Measurements from ENCODE around the gene IFNL2. TPM values are rescaled to one million over a fixed set of nuclear protein-coding genes. Genes with fewer than 3 reads are reported as not detected.
"Not testable (repeated sequence)": the region's sequence is repeated elsewhere in the genome, so short reads cannot be mapped to it uniquely, and the experiment has no call there.

IFNL2 gene
- total RNA-seq (not detected), polyA plus RNA-seq (not detected)
- long read RNA-seq, donor 1, result 0 reads
- long read RNA-seq, donor 2, result 0 reads
- long read RNA-seq, donor 3, result 0 reads

DNA sequence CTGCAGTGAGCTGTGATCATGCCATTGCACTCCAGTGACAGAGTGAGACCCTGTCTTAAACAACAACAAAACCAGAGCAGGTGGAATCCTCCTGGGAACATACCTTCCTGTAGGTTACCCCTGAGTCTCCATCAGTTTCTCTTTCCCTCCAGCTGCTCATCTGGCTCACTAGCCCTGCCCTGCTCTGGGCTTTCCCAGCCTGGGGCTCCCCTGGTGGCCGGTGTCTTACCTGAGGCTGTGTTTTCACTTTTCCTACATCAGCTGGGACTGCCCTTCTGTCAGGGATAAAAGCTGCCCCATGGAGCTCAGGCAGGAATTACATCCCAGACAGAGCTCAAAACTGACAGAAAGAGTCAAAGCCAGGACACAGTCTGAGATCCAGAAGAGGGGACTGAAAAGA is at the start of gene IFNL2:
Gene IFNL2, plus strand, starts transcription at position 312 of the 400 bp plus-strand sequence. CDS start 173 bp downstream, outside the sequence.
- H3K36me3 ChIP-seq; H3K4me3 ChIP-seq; H3K27ac ChIP-seq; H3K9me3 ChIP-seq; intact Hi-C loops (cut with DNase I); ATAC-seq; DNase-seq: not testable (repeated sequence)
- no CpG with 5 or more reads among the region's 1 CpG for WGBS, 4 donors
- Histone ChIP-seq H3K4me1 (peaks cover 0 to 18% (median 0%) of the 10 kb centered on the region in 12 donors), H3K27me3 (peaks cover 18 to 55% (median 27%) of the 10 kb centered on the region in 9 donors)

DNA sequence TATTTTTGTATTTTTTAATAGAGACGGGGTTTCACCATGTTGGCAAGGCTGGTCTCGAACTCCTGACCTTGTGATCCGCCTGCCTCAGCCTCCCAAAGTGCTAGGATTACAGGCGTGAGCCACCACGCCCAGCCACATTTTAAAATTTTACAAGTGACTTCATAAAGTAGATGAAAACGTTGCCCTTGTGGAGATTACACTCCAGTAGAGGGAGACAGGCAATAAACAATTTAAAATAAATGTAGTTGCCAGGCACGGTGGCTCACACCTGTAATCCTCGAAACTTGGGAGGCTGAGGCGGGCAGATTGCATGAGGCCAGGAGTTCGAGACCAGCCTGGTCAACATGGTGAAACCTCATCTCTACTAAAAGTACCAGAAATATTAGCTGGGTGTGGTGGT is 49.1 kb upstream of the IFNL2 start:
- Histone ChIP-seq H3K27me3 (peaks cover 0 to 63% (median 5%) of the 10 kb centered on the region in 9 donors), H3K9me3 (peaks cover 0 to 15% (median 2%) of the 10 kb centered on the region in 12 donors)
- ATAC-seq; H3K27ac ChIP-seq; intact Hi-C loops (cut with DNase I); H3K4me1 ChIP-seq; H3K36me3 ChIP-seq; H3K4me3 ChIP-seq; DNase-seq: not testable (repeated sequence)
- WGBS, 4 donors, result 68 to 71% (median 69%) methylated on average over 10 of the region's 10 CpGs

DNA sequence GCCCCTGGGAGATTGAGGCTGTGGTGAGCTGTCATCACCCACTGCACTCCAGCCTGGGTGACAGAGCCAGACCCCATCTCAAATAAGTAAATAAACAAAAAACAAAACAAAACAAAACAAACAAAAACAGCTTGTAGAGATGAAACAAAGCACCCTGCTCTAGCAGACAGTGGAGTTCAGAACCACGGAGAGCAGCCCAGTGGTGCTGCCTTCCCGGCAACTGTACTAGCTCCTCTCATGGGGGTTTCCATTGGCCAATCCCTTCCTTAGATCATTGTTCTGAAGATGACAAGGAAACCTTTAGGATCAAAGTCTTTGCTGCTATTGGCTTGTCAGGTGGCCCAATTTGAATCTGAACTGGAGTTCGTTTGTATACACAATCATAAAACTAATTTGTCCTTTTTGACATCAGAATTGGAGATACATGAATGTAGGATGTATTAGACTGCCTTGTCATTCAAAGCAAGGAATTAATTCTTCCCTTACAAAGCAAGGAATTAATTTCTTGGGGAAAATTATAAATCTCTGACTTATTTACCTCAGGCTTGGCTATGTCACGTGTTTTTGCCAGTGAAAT is 44.4 kb upstream of the IFNL2 start:
- peaks cover 0 to 70% (median 9%) of the 10 kb centered on the region in 9 donors for H3K27me3 ChIP-seq
- no peak overlapping the region for H3K27ac ChIP-seq
- intact Hi-C loops (cut with DNase I), result no loop called here
- H3K4me1 ChIP-seq, result no peaks in the 10 kb centered on the region
- no peak overlapping the region for H3K4me3 ChIP-seq
- no peak for ATAC-seq
- no peaks in the 10 kb centered on the region for H3K9me3 ChIP-seq
- TF ChIP-seq POLR2A (IDR thresholded peaks at IDR 0.05), result no peak
- TF ChIP-seq, protein P1, sequence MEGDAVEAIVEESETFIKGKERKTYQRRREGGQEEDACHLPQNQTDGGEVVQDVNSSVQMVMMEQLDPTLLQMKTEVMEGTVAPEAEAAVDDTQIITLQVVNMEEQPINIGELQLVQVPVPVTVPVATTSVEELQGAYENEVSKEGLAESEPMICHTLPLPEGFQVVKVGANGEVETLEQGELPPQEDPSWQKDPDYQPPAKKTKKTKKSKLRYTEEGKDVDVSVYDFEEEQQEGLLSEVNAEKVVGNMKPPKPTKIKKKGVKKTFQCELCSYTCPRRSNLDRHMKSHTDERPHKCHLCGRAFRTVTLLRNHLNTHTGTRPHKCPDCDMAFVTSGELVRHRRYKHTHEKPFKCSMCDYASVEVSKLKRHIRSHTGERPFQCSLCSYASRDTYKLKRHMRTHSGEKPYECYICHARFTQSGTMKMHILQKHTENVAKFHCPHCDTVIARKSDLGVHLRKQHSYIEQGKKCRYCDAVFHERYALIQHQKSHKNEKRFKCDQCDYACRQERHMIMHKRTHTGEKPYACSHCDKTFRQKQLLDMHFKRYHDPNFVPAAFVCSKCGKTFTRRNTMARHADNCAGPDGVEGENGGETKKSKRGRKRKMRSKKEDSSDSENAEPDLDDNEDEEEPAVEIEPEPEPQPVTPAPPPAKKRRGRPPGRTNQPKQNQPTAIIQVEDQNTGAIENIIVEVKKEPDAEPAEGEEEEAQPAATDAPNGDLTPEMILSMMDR (IDR thresholded peaks at IDR 0.05), result no peak
- WGBS, 4 donors, result 16 to 21% (median 18%) methylated on average over 4 of the region's 4 CpGs
- no peak for DNase-seq
- H3K36me3 ChIP-seq, result no peaks in the 10 kb centered on the region

DNA sequence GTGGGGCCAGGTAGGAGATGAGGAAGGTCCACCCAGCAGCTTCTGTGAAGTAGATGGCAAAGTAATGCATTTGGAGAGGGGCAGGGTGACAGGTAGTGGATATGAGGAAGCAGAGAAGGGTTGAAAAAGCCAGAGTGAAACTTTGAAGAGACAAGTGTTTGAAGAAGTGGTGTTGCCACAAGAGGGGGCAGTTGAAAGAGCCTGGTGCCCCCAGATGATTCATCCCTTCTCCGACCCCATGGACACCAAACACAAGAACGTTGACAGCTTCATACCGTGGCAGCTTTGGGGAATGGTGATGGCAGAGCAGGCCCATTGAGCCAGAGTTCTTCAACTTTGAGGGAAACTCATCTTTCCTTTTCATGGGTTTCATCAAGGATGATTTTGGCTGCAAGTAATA is 43.3 kb upstream of the IFNL2 start:
- intact Hi-C loops (cut with DNase I), result no loop called here
- no peaks in the 10 kb centered on the region for H3K4me1 ChIP-seq
- no peaks in the 10 kb centered on the region for H3K9me3 ChIP-seq
- no peaks in the 10 kb centered on the region for H3K36me3 ChIP-seq
- TF ChIP-seq POLR2A (IDR thresholded peaks at IDR 0.05), result no peak
- TF ChIP-seq, protein P1 (IDR thresholded peaks at IDR 0.05), result no peak
- ATAC-seq, result no peak
- DNase-seq, result no peak
- H3K4me3 ChIP-seq, result no peak overlapping the region
- 9 to 33% (median 23%) methylated on average over 3 of the region's 3 CpGs for WGBS, 4 donors
- H3K27me3 ChIP-seq, result peaks cover 0 to 63% (median 8%) of the 10 kb centered on the region in 9 donors
- H3K27ac ChIP-seq, result no peak overlapping the region

DNA sequence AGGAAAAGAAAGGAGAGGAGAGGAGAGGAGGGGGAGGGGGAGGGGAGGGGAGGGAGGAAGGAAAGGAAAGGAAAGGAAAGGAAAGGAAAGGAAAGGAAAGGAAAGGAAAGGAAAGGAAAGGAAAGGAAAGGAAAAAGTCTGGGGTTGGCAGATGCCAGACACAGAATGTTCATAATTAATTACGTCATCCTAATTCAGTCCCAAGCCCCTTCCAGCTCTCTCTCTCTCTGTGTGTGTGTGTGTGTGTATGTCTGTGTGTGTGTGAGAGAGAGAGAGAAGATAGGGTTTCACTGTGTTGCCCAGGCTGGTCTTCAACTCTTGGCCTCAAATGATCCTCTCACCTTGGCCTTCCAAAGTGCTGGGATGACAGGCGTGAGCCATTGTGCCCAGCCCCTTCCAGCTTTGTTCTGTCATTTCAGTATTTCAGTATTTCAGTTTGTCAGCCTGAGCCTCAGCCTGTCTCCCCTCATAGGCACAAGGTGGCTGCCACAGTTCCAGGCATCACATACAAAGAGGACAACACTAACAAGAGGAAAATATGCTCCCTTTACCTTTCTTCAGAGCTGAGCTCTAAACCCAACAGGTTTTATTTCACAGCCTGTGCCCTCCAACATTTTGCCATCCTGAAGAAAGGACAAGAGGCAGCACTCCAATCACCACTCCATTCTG is 38.0 kb upstream of the IFNL2 start:
- no peak for DNase-seq
- H3K36me3 ChIP-seq, result no peaks in the 10 kb centered on the region
- no peaks in the 10 kb centered on the region for H3K4me1 ChIP-seq
- H3K27me3 ChIP-seq, result peaks cover 0 to 38% (median 0%) of the 10 kb centered on the region in 9 donors
- H3K4me3 ChIP-seq, result no peak overlapping the region
- intact Hi-C loops (cut with DNase I), result no loop called here
- H3K9me3 ChIP-seq, result peaks cover 0 to 8% (median 0%) of the 10 kb centered on the region in 12 donors
- no peak for ATAC-seq
- no peak overlapping the region for H3K27ac ChIP-seq
- 68 to 91% (median 75%) methylated on average over 2 of the region's 2 CpGs for WGBS, 4 donors
- TF ChIP-seq POLR2A (IDR thresholded peaks at IDR 0.05), result no peak
- TF ChIP-seq, protein P1 (IDR thresholded peaks at IDR 0.05), result no peak

Data from heart left ventricle (tissue), 16 donors.